Astrocyte (in vitro differentiated cells and primary cell): ENCODE results near the gene NIPSNAP3A.

Experiments
- EZH2 ChIP-seq: IDR thresholded peaks from 2 replicates; pipeline ENCODE4 v1.6.1; 2012; ENCODE audit warnings: mild to moderate bottlenecking, low read length, inconsistent platforms; ENCODE audit not compliant: insufficient read depth
- TF ChIP-seq, protein P1 (sequence below): IDR thresholded peaks from 2 replicates; pipeline ENCODE4 v1.5.1; 2011; ENCODE audit warnings: low read depth, mild to moderate bottlenecking, inconsistent platforms, low read length, moderate library complexity; ENCODE audit not compliant: insufficient read depth

DNA sequence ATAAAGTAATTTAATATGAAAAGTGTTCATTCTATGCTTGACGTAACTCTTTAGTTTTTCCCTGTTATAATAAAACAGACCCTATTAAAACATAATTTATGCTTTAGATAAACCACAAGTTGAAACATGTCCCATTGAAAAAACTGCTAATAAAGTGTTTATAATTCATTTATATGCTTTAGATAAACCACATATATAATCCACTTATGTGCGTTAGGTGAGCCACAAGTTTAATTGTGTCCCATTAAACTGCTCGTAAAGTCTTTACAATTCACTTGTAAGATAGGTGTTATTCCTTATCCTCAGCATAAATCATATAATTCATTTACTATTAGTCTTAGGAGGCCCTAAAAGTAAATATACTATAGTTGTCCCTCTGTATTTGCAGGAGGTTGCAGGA, 20.0 kb downstream of the NIPSNAP3A start:
- TF ChIP-seq, protein P1, sequence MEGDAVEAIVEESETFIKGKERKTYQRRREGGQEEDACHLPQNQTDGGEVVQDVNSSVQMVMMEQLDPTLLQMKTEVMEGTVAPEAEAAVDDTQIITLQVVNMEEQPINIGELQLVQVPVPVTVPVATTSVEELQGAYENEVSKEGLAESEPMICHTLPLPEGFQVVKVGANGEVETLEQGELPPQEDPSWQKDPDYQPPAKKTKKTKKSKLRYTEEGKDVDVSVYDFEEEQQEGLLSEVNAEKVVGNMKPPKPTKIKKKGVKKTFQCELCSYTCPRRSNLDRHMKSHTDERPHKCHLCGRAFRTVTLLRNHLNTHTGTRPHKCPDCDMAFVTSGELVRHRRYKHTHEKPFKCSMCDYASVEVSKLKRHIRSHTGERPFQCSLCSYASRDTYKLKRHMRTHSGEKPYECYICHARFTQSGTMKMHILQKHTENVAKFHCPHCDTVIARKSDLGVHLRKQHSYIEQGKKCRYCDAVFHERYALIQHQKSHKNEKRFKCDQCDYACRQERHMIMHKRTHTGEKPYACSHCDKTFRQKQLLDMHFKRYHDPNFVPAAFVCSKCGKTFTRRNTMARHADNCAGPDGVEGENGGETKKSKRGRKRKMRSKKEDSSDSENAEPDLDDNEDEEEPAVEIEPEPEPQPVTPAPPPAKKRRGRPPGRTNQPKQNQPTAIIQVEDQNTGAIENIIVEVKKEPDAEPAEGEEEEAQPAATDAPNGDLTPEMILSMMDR: no peak
- TF ChIP-seq EZH2: no peak
